PC-9 (cell line): ENCODE measurements around the gene CDK5RAP1. TPM values are rescaled to one million over a fixed set of nuclear protein-coding genes. Genes with fewer than 3 reads are reported as not detected.

Experiments
- BruUV-seq: library from RNA; stranded (reverse); fragments of 400-500 nt; replicated peaks from 2 replicates; lab custom pipeline; 2021; lab: Mats Ljungman, UMichigan
- CTCF ChIA-PET: fragments of 300-600 bp; sonication (Branson Sonifier 250); formaldehyde crosslinking; loops from one replicate; lab custom pipeline; 2022; ENCODE audit warnings: antibody characterized with exemption; lab: Charles Lee
- POLR2A ChIA-PET: fragments of 300-600 bp; sonication (Branson Sonifier 250); formaldehyde crosslinking; loops from one replicate; lab custom pipeline; 2022; ENCODE audit warnings: antibody characterized with exemption; ENCODE audit not compliant: unreplicated experiment; lab: Charles Lee
- DNase-seq, 2 experiments: peaks; one replicate each; pipeline versions ENCODE4 v3.0.0 to v3.0.0-alpha.2; 2015 to 2022; ENCODE audit warnings: mixed read lengths in 1 of 2
- H2AFZ ChIP-seq: fragments of 200-600 bp; sonication (generic); 2 replicates; pipeline ENCODE4 v1.8.1; 2017; ENCODE audit warnings: antibody characterized with exemption
- H3F3A ChIP-seq: fragments of 200-600 bp; sonication (generic); 2 replicates; pipeline ENCODE4 v1.8.1; 2017; ENCODE audit warnings: antibody characterized with exemption, mild to moderate bottlenecking, low read depth; ENCODE audit not compliant: insufficient read depth
- H3K27ac ChIP-seq: fragments of 200-600 bp; sonication (generic); 2 replicates; pipeline ENCODE4 v1.6.1; 2016; ENCODE audit warnings: mixed run types
- H3K27me3 ChIP-seq: fragments of 200-600 bp; sonication (generic); 2 replicates; pipeline ENCODE4 v1.6.1; 2016; ENCODE audit warnings: low read depth, mixed run types; ENCODE audit not compliant: insufficient read depth
- H3K36me3 ChIP-seq: fragments of 200-600 bp; sonication (generic); 2 replicates; pipeline ENCODE4 v1.6.1; 2016; ENCODE audit warnings: low read depth, mixed run types
- H3K4me1 ChIP-seq: fragments of 200-600 bp; sonication (generic); replicated peaks from 2 replicates; pipeline ENCODE4 v1.6.1; 2016; ENCODE audit warnings: mixed run types; ENCODE audit not compliant: insufficient read depth
- H3K4me2 ChIP-seq: fragments of 200-600 bp; sonication (generic); 2 replicates; pipeline ENCODE4 v1.6.1; 2017; ENCODE audit warnings: mixed run types
- H3K4me3 ChIP-seq: fragments of 200-600 bp; sonication (generic); 2 replicates; pipeline ENCODE4 v1.6.1; 2016; ENCODE audit warnings: mixed run types
- H3K79me2 ChIP-seq: fragments of 200-600 bp; sonication (generic); 2 replicates; pipeline ENCODE4 v1.6.1; 2017; ENCODE audit warnings: low read depth, mixed run types
- H3K9me2 ChIP-seq: fragments of 200-600 bp; sonication (generic); 2 replicates; pipeline ENCODE4 v1.8.1; 2017; ENCODE audit warnings: mild to moderate bottlenecking; ENCODE audit not compliant: insufficient read depth
- H3K9me3 ChIP-seq: fragments of 200-600 bp; sonication (generic); 2 replicates; pipeline ENCODE4 v1.8.1; 2016; ENCODE audit warnings: low read depth; ENCODE audit not compliant: insufficient read depth
- H4K20me1 ChIP-seq: fragments of 200-600 bp; sonication (generic); 2 replicates; pipeline ENCODE4 v1.8.1; 2017; ENCODE audit not compliant: insufficient read depth
- EZH2 ChIP-seq: fragments of 200-600 bp; sonication (generic); IDR thresholded peaks from 2 replicates; pipeline ENCODE4 v1.8.0; 2017; ENCODE audit warnings: antibody characterized with exemption, low read depth
- intact Hi-C: fragments of 100-400 bp; cut with micrococcal nuclease; formaldehyde crosslinking; loops from one replicate; pipeline ENCODE4 v1.10.0; 2022; ENCODE audit not compliant: unreplicated experiment
- total RNA-seq: library from RNA; stranded (reverse); gene quantifications from 2 replicates; pipeline ENCODE4 v1.2.3, GENCODE V29; 2021
- TF ChIP-seq, protein P1 (sequence below): fragments of 200-600 bp; sonication (generic); conservative IDR thresholded peaks from 2 replicates; pipeline ENCODE4 v1.6.1; 2017; ENCODE audit warnings: mixed run types, antibody characterized with exemption, mild to moderate bottlenecking, moderate library complexity

Gene CDK5RAP1
- total RNA-seq, 1 experiment from 2014 or later = 45.3 TPM

DNA sequence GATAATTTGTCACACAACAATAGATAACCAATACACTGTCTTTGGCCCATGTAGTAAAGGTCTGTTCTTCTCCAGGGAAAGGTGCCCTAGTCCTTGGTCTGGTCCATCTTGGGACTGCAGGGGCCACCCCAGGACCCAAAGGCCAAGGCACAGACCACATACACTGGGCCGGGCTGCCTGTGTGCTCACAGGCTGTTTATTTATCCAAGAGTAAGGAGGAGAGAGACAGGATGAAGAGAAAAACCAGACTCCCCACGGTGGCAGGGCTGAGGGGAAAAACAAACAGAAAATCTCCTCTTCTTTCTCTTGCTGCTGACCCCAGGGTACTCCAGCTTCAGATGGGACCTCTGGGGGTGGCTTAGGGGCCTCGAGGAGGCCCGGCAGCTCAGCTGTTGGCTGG is 6.5 kb upstream of the CDK5RAP1 start:
- TF ChIP-seq, protein P1, sequence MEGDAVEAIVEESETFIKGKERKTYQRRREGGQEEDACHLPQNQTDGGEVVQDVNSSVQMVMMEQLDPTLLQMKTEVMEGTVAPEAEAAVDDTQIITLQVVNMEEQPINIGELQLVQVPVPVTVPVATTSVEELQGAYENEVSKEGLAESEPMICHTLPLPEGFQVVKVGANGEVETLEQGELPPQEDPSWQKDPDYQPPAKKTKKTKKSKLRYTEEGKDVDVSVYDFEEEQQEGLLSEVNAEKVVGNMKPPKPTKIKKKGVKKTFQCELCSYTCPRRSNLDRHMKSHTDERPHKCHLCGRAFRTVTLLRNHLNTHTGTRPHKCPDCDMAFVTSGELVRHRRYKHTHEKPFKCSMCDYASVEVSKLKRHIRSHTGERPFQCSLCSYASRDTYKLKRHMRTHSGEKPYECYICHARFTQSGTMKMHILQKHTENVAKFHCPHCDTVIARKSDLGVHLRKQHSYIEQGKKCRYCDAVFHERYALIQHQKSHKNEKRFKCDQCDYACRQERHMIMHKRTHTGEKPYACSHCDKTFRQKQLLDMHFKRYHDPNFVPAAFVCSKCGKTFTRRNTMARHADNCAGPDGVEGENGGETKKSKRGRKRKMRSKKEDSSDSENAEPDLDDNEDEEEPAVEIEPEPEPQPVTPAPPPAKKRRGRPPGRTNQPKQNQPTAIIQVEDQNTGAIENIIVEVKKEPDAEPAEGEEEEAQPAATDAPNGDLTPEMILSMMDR = no peak
- TF ChIP-seq EZH2 = no peak
- Histone ChIP-seq H3K4me3 (no peak overlapping the region), H3K27ac (no peak overlapping the region), H4K20me1 (no peaks in the 10 kb centered on the region), H3K36me3 (no peaks in the 10 kb centered on the region), H3K27me3 (no peaks in the 10 kb centered on the region), H3K9me3 (no peaks in the 10 kb centered on the region), H3K4me2 (no peak overlapping the region), H3F3A (0 out of 2 replicates have a peak, but pooled peaks cover 3% of the 10 kb centered on the region), H3K79me2 (no peaks in the 10 kb centered on the region), H3K4me1 (no peaks in the 10 kb centered on the region), H3K9me2 (no peaks in the 10 kb centered on the region), H2AFZ (no peak overlapping the region)
- no peak for DNase-seq
- CTCF ChIA-PET = no interaction called here
- intact Hi-C loops = no loop called here
- POLR2A ChIA-PET = no interaction called here
- no TSS peak for BruUV-seq

- POLR2A ChIA-PET = no interaction called here
- BruUV-seq = no TSS peak
- no peak overlapping the region for H3K27ac ChIP-seq
- no peak overlapping the region for H3K4me2 ChIP-seq
- H3F3A ChIP-seq = 0 out of 2 replicates have a peak, but pooled peaks cover 3% of the 10 kb centered on the region
- H3K79me2 ChIP-seq = no peaks in the 10 kb centered on the region
- H3K27me3 ChIP-seq = no peaks in the 10 kb centered on the region
- no peaks in the 10 kb centered on the region for H3K36me3 ChIP-seq
- no peaks in the 10 kb centered on the region for H3K9me3 ChIP-seq
- no peak for DNase-seq
- no peak overlapping the region for H2AFZ ChIP-seq
- H3K4me3 ChIP-seq = no peak overlapping the region
- CTCF ChIA-PET = no interaction called here
- no peaks in the 10 kb centered on the region for H3K9me2 ChIP-seq
- intact Hi-C loops = no loop called here
- TF ChIP-seq, protein P1 = no peak
- no peak for TF ChIP-seq EZH2
- H4K20me1 ChIP-seq = no peaks in the 10 kb centered on the region
- no peaks in the 10 kb centered on the region; the same call in 1 of the 2 replicates for H3K4me1 ChIP-seq
Measured at GRCh38 chr20:33407251-33407650, 5.9 kb upstream of the CDK5RAP1 start.

GRCh38 chr20:33404281-33404680 is 3.0 kb upstream of the CDK5RAP1 start:
- H3K27ac ChIP-seq = no peak overlapping the region
- H3K79me2 ChIP-seq = peaks cover 20% of the 10 kb centered on the region
- no peaks in the 10 kb centered on the region for H3K27me3 ChIP-seq
- intact Hi-C loops = loop anchor here (5.0 kb wide), 3 partner anchors 248 to 723 kb away; partner anchors contain the start of gene ZNF341
- no TSS peak for BruUV-seq
- no peaks in the 10 kb centered on the region for H3K9me2 ChIP-seq
- DNase-seq = no peak
- TF ChIP-seq, protein P1 = no peak
- TF ChIP-seq EZH2 = no peak
- no peak overlapping the region for H3K4me3 ChIP-seq
- H3K9me3 ChIP-seq = no peaks in the 10 kb centered on the region
- H2AFZ ChIP-seq = no peak overlapping the region
- H3K4me2 ChIP-seq = no peak overlapping the region
- H3K4me1 ChIP-seq = peaks cover 13% of the 10 kb centered on the region
- POLR2A ChIA-PET = interaction anchor here (0.7 kb wide), 1 partner anchor 920 kb away, joined by 28 read pairs; no protein-coding TSS in a partner anchor
- CTCF ChIA-PET = interaction anchor here (0.7 kb wide), 1 partner anchor 523 kb away, joined by 5 read pairs; no protein-coding TSS in a partner anchor
- H3F3A ChIP-seq = 0 out of 2 replicates have a peak, but pooled peaks cover 3% of the 10 kb centered on the region
- peaks cover 12% of the 10 kb centered on the region; the same call in 1 of the 2 replicates for H4K20me1 ChIP-seq
- H3K36me3 ChIP-seq = no peaks in the 10 kb centered on the region
